Left forelimb (tissue), 1 donor: Measurements from ENCODE around the gene MESD.

Experiments used
- DNase-seq: peaks from one replicate; pipeline ENCODE4 v3.0.0-alpha.2; 2018; ENCODE audit warnings: low spot score

MESD gene

DNA sequence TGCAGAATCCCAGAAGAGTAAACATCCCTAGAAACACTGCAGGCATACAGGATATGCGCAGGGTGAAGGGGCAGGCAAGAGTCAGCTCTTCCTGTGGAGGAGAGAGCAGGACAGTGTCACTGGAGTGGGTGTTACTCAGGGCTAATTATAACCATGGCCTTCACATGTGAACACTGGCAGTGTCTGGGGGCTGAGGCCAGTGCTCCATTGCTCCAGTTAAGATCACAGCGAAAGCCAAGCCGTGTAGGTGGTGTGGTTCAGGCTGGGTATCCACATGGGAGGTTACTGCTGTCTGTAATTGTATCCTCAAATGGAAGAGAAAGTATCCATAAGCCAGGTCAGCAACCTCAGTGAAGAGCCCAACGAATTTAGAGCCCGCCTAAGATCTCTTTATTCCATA is 84.6 kb downstream of the MESD start:
- DNase-seq: no peak

DNA sequence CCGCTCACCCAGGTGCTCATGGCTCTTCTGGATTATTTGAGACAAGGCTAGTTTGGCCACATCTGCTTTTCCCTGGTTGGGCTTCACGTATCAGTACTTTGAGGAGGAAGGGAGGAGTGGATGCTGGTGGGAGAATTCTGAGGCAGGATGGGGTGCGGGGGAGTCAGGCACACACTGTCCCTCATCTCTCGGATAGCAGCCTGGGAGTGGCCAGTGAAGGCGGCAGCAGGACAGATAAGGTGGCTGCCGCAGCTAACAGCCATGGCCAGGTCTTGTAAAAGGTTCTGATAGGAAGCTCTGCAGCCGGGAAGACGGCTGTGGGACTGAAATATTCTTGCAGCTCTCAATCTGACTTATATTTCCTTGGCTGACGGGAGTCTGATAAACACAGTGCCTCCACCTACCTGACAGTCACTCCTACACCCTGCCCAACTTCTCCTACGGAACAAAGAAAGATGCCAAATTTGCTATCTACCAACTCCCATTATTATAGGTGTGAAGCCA is 87.3 kb downstream of the MESD start:
- no peak for DNase-seq

DNA sequence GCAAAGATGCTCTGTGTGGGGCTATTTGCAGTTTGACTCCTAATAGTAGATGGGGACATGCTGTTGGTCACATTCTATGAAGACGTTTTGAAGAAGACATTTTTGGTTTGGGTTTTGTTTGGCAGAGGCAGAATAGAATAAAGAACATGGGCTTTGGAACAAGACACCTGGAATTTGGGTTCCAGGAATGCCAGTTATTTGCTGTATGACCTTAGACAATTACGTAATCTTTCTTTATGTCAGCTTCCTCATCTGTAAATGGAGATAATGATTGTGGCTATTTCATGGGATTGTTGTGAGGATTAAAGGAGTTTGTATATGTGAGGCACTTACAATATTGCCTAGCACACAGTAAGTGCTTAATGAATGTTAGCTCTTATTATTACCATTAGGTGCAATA is 91.6 kb downstream of the MESD start:
- no peak for DNase-seq
